DMS53 treated with DMSO at 0.1 percent for 48 hours (cell line): ENCODE measurements around the gene SLF2.

Experiments
- DNase-seq: peaks from one replicate; lab custom pipeline; 2025; ENCODE audit not compliant: unreplicated experiment; lab: John Stamatoyannopoulos, UW

The SLF2 gene

GRCh38 chr10:100979791-100980272 is 67.1 kb downstream of the SLF2 start:
- no peak for DNase-seq

- no peak for DNase-seq
Observed at GRCh38 chr10:100980311-100980710, 67.5 kb downstream of the SLF2 start.

GRCh38 chr10:100980711-100981110 is 67.9 kb downstream of the SLF2 start:
- no peak for DNase-seq

- no peak for DNase-seq
Observed at GRCh38 chr10:100981178-100981772, 68.5 kb downstream of the SLF2 start.

GRCh38 chr10:100982916-100983830 is 70.4 kb downstream of the SLF2 start:
- no peak for DNase-seq

GRCh38 chr10:100983868-100984671 is 71.3 kb downstream of the SLF2 start:
- no peak for DNase-seq

- no peak for DNase-seq
Observed at GRCh38 chr10:100984672-100985177, 72.0 kb downstream of the SLF2 start.

- DNase-seq: no peak
Observed at GRCh38 chr10:100985336-100985735, 72.6 kb downstream of the SLF2 start.

GRCh38 chr10:100986623-100986951 is 73.8 kb downstream of the SLF2 start:
- no peak for DNase-seq

- peak; percentile 65 for DNase-seq
Observed at GRCh38 chr10:100986952-100987684, 74.4 kb downstream of the SLF2 start, which contains the start of the genes MRPL43 and TWNK. MRPL43 (minus strand) TSS chr10:100987497; CDS start chr10:100987443, 54 bp downstream. TWNK (plus strand) TSS chr10:100987543; CDS start chr10:100988211, 668 bp downstream.

GRCh38 chr10:100987685-100988049 is 74.9 kb downstream of the SLF2 start:
- DNase-seq: no peak

GRCh38 chr10:100988166-100988565 is 75.4 kb downstream of the SLF2 start:
- DNase-seq: no peak

- no peak for DNase-seq
Observed at GRCh38 chr10:100989088-100989487, 76.3 kb downstream of the SLF2 start.

GRCh38 chr10:100993986-100994708 is 81.4 kb downstream of the SLF2 start:
- DNase-seq: peak; percentile 7

- DNase-seq: no peak
Observed at GRCh38 chr10:100995181-100995580, 82.4 kb downstream of the SLF2 start.

- peak; percentile 17 for DNase-seq
Observed at GRCh38 chr10:100996678-100997359, 84.1 kb downstream of the SLF2 start.

- peak; percentile 82 for DNase-seq
Observed at GRCh38 chr10:100997360-100998182, 84.8 kb downstream of the SLF2 start.
